ENCODE data around the gene IL4.
"Not testable (repeated sequence)": the region's sequence is repeated elsewhere in the genome, so short reads cannot be mapped to it uniquely, and the experiment has no call there.

The IL4 gene

GRCh38 chr5:132686193-132686592, 12.4 kb downstream of the IL4 start:
- in situ Hi-C loops (cut with MboI; ENCODE audit: low sequenced_read_pairs) = no loop called here
- H3K4me1 ChIP-seq = no peaks in the 10 kb centered on the region
- no peaks in the 10 kb centered on the region for H3K27me3 ChIP-seq (ENCODE audit: low read depth)
- H3K9me3 ChIP-seq = no peaks in the 10 kb centered on the region
- no peak overlapping the region for H3K4me3 ChIP-seq
- H3K36me3 ChIP-seq (replicated peaks) = no peaks in the 10 kb centered on the region
- no peak for DNase-seq (ENCODE audit: low spot score in 2 of 2)

DNA sequence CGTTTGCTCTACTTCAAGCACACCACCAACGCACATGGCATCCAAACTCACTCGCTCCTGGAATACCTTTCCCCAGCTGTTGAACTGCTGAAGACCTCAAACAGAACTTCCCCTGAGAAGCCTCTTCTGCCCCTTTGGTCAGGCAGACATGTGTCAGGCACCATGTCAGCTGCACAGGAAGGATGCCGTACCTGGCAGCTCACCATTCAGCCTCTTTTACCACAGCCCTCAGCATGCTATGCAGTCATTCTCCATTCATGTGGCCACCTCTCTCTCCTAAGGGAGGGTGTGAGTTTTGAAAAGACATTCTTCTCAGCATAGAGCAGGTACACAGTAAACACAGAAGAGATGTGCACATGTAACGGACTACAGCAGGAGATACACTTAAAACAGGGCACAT, 14.2 kb downstream of the IL4 start:
- in situ Hi-C loops (cut with MboI; ENCODE audit: low sequenced_read_pairs) = no loop called here

GRCh38 chr5:132688536-132689339, 14.9 kb downstream of the IL4 start:
- DNase-seq (ENCODE audit: low spot score in 2 of 2) = no peak
- H3K36me3 ChIP-seq (replicated peaks) = no peaks in the 10 kb centered on the region
- H3K4me3 ChIP-seq = no peak overlapping the region
- no peaks in the 10 kb centered on the region for H3K4me1 ChIP-seq
- no peaks in the 10 kb centered on the region for H3K27me3 ChIP-seq (ENCODE audit: low read depth)
- no peaks in the 10 kb centered on the region for H3K9me3 ChIP-seq
- in situ Hi-C loops (cut with MboI; ENCODE audit: low sequenced_read_pairs) = no loop called here

More for the DNA sequence above, 14.2 kb downstream of the IL4 start:
- H3K9me3 ChIP-seq = no peaks in the 10 kb centered on the region
- no peaks in the 10 kb centered on the region for H3K4me1 ChIP-seq
- no peaks in the 10 kb centered on the region for H3K27me3 ChIP-seq (ENCODE audit: low read depth)
- no peaks in the 10 kb centered on the region for H3K36me3 ChIP-seq (replicated peaks)
- no peak overlapping the region for H3K4me3 ChIP-seq
- no peak for DNase-seq (ENCODE audit: low spot score in 2 of 2)

GRCh38 chr5:132689513-132689912, 15.7 kb downstream of the IL4 start:
- DNase-seq (ENCODE audit: low spot score in 2 of 2) = no peak
- H3K9me3 ChIP-seq = no peaks in the 10 kb centered on the region
- in situ Hi-C loops (cut with MboI; ENCODE audit: low sequenced_read_pairs) = no loop called here
- no peaks in the 10 kb centered on the region for H3K36me3 ChIP-seq (replicated peaks)
- H3K4me3 ChIP-seq = no peak overlapping the region
- no peaks in the 10 kb centered on the region for H3K4me1 ChIP-seq
- H3K27me3 ChIP-seq (ENCODE audit: low read depth) = no peaks in the 10 kb centered on the region

DNA sequence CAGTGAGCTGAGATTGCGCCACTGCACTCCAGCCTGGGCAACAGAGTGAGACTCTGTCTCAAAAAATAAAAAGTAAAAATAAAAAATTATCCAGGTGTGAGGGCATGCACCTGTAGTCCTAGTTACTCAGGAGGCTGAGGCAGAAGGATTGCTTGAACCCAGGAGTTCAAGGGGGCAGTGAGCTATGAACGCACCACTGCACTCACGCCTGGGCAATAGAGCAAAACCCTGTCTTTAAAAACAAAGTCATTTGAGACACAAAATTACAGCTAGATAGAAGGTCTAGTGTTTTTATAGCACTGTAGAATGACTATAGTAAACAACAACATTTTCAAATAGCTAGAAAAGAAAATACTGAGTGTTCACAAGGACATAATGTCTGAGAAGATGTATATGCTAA, 16.4 kb downstream of the IL4 start:
- no peak overlapping the region for H3K4me3 ChIP-seq
- no peaks in the 10 kb centered on the region for H3K27me3 ChIP-seq (ENCODE audit: low read depth)
- in situ Hi-C loops (cut with MboI; ENCODE audit: low sequenced_read_pairs) = no loop called here
- no peaks in the 10 kb centered on the region for H3K9me3 ChIP-seq
- H3K4me1 ChIP-seq = no peaks in the 10 kb centered on the region
- no peaks in the 10 kb centered on the region for H3K36me3 ChIP-seq (replicated peaks)
- DNase-seq (ENCODE audit: low spot score in 2 of 2) = no peak

DNA sequence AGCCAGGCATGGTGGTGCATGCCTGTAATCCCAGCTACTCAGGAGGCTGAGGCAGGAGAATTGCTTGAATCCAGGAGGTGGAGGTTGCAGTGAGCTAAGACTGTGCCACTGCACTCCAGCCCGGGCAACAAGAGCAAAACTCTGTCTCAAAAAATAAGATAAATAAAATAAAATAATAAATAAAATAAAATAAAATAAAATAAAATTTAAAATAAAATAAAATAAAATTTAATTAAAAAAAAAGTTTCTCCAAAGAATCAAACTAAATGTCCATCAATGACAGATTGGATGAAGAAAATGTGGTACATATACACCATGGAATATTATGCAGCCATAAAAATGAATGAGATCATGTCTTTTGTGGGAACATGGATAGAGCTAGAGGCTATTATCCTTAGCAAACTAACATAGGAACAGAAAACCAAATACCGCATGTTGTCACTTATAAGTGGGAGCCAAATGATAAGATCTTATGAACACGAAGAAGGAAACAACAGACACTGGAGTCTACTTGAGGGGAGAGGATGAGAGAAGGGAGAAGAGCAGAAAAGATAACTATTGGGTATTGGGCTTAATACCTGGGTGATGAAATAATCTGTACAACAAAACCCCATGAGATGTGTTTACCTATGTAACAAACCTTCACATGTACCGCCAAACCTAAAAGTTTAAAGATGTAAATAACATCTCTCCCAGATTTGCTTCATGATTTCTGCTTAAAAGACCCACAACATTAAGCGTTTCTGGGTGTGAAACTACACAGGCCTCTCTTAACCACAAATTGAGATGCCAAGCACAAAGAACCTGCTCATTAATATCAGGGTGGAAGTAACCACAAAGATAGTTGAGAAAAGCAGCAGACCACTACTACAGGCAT, 18.2 kb downstream of the IL4 start:
- H3K36me3 ChIP-seq (replicated peaks); DNase-seq (ENCODE audit: low spot score in 2 of 2); H3K4me3 ChIP-seq; H3K4me1 ChIP-seq; H3K9me3 ChIP-seq; in situ Hi-C loops (cut with MboI; ENCODE audit: low sequenced_read_pairs); H3K27me3 ChIP-seq (ENCODE audit: low read depth): not testable (repeated sequence)

- Histone ChIP-seq H3K36me3 (replicated peaks) (no peaks in the 10 kb centered on the region), H3K27me3 (ENCODE audit: low read depth) (no peaks in the 10 kb centered on the region), H3K4me3 (no peak overlapping the region), H3K4me1 (no peaks in the 10 kb centered on the region), H3K9me3 (no peaks in the 10 kb centered on the region)
- in situ Hi-C loops (cut with MboI; ENCODE audit: low sequenced_read_pairs) = no loop called here
- DNase-seq (ENCODE audit: low spot score in 2 of 2) = no peak
These were observed 18.8 kb downstream of the IL4 start for GRCh38 chr5:132692632-132692967.

DNA sequence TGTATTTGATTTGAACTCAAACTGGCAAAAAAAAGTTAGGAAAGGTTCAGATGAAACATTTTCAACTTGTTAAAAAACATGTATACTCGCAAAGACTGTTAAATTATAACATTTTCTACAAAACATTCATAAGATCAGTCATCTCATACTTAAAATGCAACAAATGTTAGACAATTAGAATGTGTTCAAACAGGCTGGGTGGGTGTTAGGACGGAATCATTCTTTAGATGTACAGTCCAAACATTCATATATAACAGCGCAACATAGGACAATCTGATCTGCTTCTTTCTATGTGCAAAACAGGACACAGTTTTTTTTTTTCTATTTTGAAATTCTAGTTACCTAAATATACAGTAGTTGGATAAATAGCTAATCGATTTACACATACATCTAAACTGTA, 22.2 kb downstream of the IL4 start:
- Histone ChIP-seq H3K9me3 (no peaks in the 10 kb centered on the region), H3K4me3 (no peak overlapping the region), H3K27me3 (ENCODE audit: low read depth) (no peaks in the 10 kb centered on the region), H3K36me3 (replicated peaks) (no peaks in the 10 kb centered on the region), H3K4me1 (no peaks in the 10 kb centered on the region)
- in situ Hi-C loops (cut with MboI; ENCODE audit: low sequenced_read_pairs) = no loop called here
- DNase-seq (ENCODE audit: low spot score in 2 of 2) = no peak

GRCh38 chr5:132704875-132705274, 31.1 kb downstream of the IL4 start:
- no peaks in the 10 kb centered on the region; the same call in 1 of the 2 replicates for H3K36me3 ChIP-seq (replicated peaks)
- H3K4me3 ChIP-seq = no peak overlapping the region
- in situ Hi-C loops (cut with MboI; ENCODE audit: low sequenced_read_pairs) = no loop called here
- no peaks in the 10 kb centered on the region for H3K9me3 ChIP-seq
- DNase-seq (ENCODE audit: low spot score in 2 of 2) = no peak
- H3K4me1 ChIP-seq = peaks cover 12% of the 10 kb centered on the region
- H3K27me3 ChIP-seq (ENCODE audit: low read depth) = no peaks in the 10 kb centered on the region

- in situ Hi-C loops (cut with MboI; ENCODE audit: low sequenced_read_pairs) = no loop called here
- Histone ChIP-seq H3K36me3 (replicated peaks) (no peaks in the 10 kb centered on the region), H3K9me3 (no peaks in the 10 kb centered on the region), H3K4me1 (peaks cover 12% of the 10 kb centered on the region), H3K4me3 (no peak overlapping the region), H3K27me3 (ENCODE audit: low read depth) (no peaks in the 10 kb centered on the region)
- peak; percentile 34 to 68 for DNase-seq (ENCODE audit: low spot score in 2 of 2)
These were observed 34.9 kb downstream of the IL4 start for GRCh38 chr5:132708645-132709044.

- H3K36me3 ChIP-seq (replicated peaks) = no peaks in the 10 kb centered on the region
- DNase-seq (ENCODE audit: low spot score in 2 of 2) = peak in 1 of 2 experiments; percentile 19
- H3K4me1 ChIP-seq = peaks cover 3% of the 10 kb centered on the region; the same call in 1 of the 2 replicates
- no peaks in the 10 kb centered on the region for H3K27me3 ChIP-seq (ENCODE audit: low read depth)
- H3K4me3 ChIP-seq = no peak overlapping the region
- H3K9me3 ChIP-seq = no peaks in the 10 kb centered on the region
- in situ Hi-C loops (cut with MboI; ENCODE audit: low sequenced_read_pairs) = no loop called here
These were observed 40.9 kb downstream of the IL4 start for GRCh38 chr5:132714456-132715307.

GRCh38 chr5:132718544-132719312, 44.9 kb downstream of the IL4 start:
- no peaks in the 10 kb centered on the region for H3K27me3 ChIP-seq (ENCODE audit: low read depth)
- no peaks in the 10 kb centered on the region for H3K9me3 ChIP-seq
- peaks cover 3% of the 10 kb centered on the region; the same call in 1 of the 2 replicates for H3K4me1 ChIP-seq
- DNase-seq (ENCODE audit: low spot score in 2 of 2) = no peak
- H3K36me3 ChIP-seq (replicated peaks) = no peaks in the 10 kb centered on the region
- in situ Hi-C loops (cut with MboI; ENCODE audit: low sequenced_read_pairs) = no loop called here
- H3K4me3 ChIP-seq = no peak overlapping the region

DNA sequence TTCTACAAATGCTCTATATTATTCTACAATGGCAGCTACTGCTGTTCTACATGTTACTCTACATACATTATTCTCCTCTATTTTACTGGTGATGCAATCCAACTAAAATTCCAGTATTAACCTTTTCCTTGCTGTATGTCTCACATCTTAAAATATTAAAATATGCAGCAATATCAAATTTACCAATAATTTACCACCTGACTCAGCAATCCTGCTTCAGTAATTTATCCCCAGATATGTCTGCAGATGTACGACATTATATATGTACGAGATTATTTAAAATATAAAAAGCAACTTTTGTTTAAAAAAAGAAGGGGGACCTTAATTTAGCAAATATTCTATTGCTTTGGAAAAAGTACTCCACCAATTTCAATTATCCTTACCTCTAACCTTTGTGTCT, 52.0 kb downstream of the IL4 start:
- Histone ChIP-seq H3K9me3 (no peaks in the 10 kb centered on the region), H3K4me3 (no peak overlapping the region), H3K27me3 (ENCODE audit: low read depth) (no peaks in the 10 kb centered on the region), H3K36me3 (replicated peaks) (no peaks in the 10 kb centered on the region), H3K4me1 (no peaks in the 10 kb centered on the region)
- in situ Hi-C loops (cut with MboI; ENCODE audit: low sequenced_read_pairs) = no loop called here
- no peak for DNase-seq (ENCODE audit: low spot score in 2 of 2)
